Mesendoderm (in vitro differentiated cells): Measurements from ENCODE around the gene PHETA1.
"Not testable (repeated sequence)": the region's sequence is repeated elsewhere in the genome, so short reads cannot be mapped to it uniquely, and the experiment has no call there.

Source experiments
- DNase-seq: peaks from one replicate; pipeline ENCODE4 v3.0.0; 2013
- H2AK5ac ChIP-seq: 2 replicates; pipeline ENCODE4 v1.6.1; 2013; ENCODE audit warnings: low read length, inconsistent platforms
- H2BK120ac ChIP-seq: 2 replicates; pipeline ENCODE4 v1.6.1; 2013; ENCODE audit warnings: low read depth, mild to moderate bottlenecking, low read length, moderate library complexity, mixed read lengths
- H2BK15ac ChIP-seq: replicated peaks from 2 replicates; pipeline ENCODE4 v1.6.1; 2013; ENCODE audit warnings: low read depth, mild to moderate bottlenecking, moderate library complexity
- H2BK5ac ChIP-seq: 2 replicates; pipeline ENCODE4 v1.6.1; 2013; ENCODE audit warnings: low read length, inconsistent platforms
- H3K18ac ChIP-seq: 2 replicates; pipeline ENCODE4 v1.6.1; 2013; ENCODE audit warnings: mild to moderate bottlenecking, low read length, mixed read lengths
- H3K23ac ChIP-seq: one replicate; pipeline ENCODE4 v1.6.1; 2013; ENCODE audit warnings: low read length
- H3K27ac ChIP-seq: 2 replicates; pipeline ENCODE4 v1.5.1; 2013; ENCODE audit warnings: low read depth, mild to moderate bottlenecking, inconsistent platforms, low read length, moderate library complexity
- H3K27me3 ChIP-seq: 2 replicates; pipeline ENCODE4 v1.6.1; 2013; ENCODE audit warnings: low read length, control low read depth, mild to moderate bottlenecking, inconsistent platforms; ENCODE audit not compliant: insufficient read depth, poor library complexity
- H3K36me3 ChIP-seq: 2 replicates; pipeline ENCODE4 v1.6.1; 2013; ENCODE audit warnings: low read length, inconsistent platforms; ENCODE audit not compliant: control insufficient read depth, insufficient read depth
- H3K4ac ChIP-seq: one replicate; pipeline ENCODE4 v1.6.1; 2013; ENCODE audit warnings: low read depth, mild to moderate bottlenecking, low read length, moderate library complexity
- H3K4me1 ChIP-seq: 2 replicates; pipeline ENCODE4 v1.6.1; 2013; ENCODE audit warnings: low read depth, low read length, inconsistent platforms; ENCODE audit not compliant: control insufficient read depth
- H3K4me2 ChIP-seq: 2 replicates; pipeline ENCODE4 v1.6.1; 2013; ENCODE audit warnings: low read length
- H3K4me3 ChIP-seq: 2 replicates; pipeline ENCODE4 v1.5.1; 2013; ENCODE audit warnings: mild to moderate bottlenecking, low read length
- H3K56ac ChIP-seq: one replicate; pipeline ENCODE4 v1.6.1; 2013; ENCODE audit warnings: low read length
- H3K79me1 ChIP-seq: 2 replicates; pipeline ENCODE4 v1.6.1; 2013; ENCODE audit warnings: low read length, inconsistent platforms
- H3K79me2 ChIP-seq: 2 replicates; pipeline ENCODE4 v1.6.1; 2013; ENCODE audit warnings: mild to moderate bottlenecking, low read length; ENCODE audit not compliant: control insufficient read depth, insufficient read depth
- H3K9ac ChIP-seq: 2 replicates; pipeline ENCODE4 v1.6.1; 2013; ENCODE audit warnings: low read length, inconsistent platforms
- H4K5ac ChIP-seq: one replicate; pipeline ENCODE4 v1.6.1; 2013; ENCODE audit warnings: low read length
- H4K8ac ChIP-seq: one replicate; pipeline ENCODE4 v1.6.1; 2013; ENCODE audit warnings: low read depth, mild to moderate bottlenecking, control low read depth, low read length, moderate library complexity
- WGBS: extraction: QIAGEN DNeasy Blood & Tissue Kit; methylation state at CpG from one replicate; pipeline ENCODE4 v1.1.7; 2013; ENCODE audit warnings: low lambda C conversion rate, missing lambda C conversion rate; ENCODE audit not compliant: insufficient coverage; ENCODE audit errors: extremely low coverage; 5-methylcytosine and 5-hydroxymethylcytosine counted together

Gene PHETA1

DNA sequence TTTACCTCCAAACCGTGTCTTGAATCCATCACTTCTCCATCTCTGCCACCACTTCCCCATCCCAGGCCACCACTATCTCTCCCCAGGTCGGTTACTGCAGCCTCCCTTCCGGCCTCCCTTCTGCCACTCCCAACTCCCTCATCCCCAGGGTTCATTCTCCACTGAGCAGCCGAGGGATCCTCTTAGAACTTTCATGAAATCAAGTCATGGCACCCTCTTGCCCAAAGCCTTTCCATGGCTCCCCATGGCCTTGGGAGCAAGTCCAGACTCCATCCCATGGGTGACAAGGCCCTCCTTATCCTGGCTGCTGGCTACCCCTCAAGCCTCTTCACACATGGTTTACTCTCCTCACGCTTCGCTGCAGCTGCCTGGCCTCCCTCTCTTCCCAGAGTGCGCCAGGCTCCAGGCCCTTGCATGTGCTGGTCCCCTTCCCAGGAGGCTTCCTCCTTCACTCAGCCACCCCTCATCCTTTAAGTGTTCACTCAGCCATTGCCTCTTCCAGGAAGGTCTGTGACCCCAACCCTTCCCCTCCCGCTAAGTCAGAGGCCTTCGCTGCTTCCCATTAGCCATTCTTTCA, 18.9 kb upstream of the PHETA1 start:
- H3K56ac ChIP-seq, result no peak overlapping the region
- no peak overlapping the region for H3K9ac ChIP-seq
- H3K27me3 ChIP-seq, result no peaks in the 10 kb centered on the region
- H3K4me3 ChIP-seq, result no peak overlapping the region
- H2BK120ac ChIP-seq, result no peak overlapping the region
- no peak overlapping the region for H3K4ac ChIP-seq
- no peak overlapping the region for H2AK5ac ChIP-seq
- no peak overlapping the region for H4K8ac ChIP-seq
- no peak overlapping the region for H3K4me2 ChIP-seq
- H3K79me2 ChIP-seq, result no peaks in the 10 kb centered on the region
- no peak overlapping the region for H3K18ac ChIP-seq
- H4K5ac ChIP-seq, result no peak overlapping the region
- no peaks in the 10 kb centered on the region for H3K36me3 ChIP-seq
- WGBS, result no CpG with 5 or more reads among the region's 9 CpGs
- no peak overlapping the region for H2BK5ac ChIP-seq
- H2BK15ac ChIP-seq, result no peak overlapping the region
- DNase-seq, result no peak
- H3K79me1 ChIP-seq, result no peaks in the 10 kb centered on the region
- no peaks in the 10 kb centered on the region for H3K4me1 ChIP-seq
- H3K27ac ChIP-seq, result no peak overlapping the region
- no peak overlapping the region for H3K23ac ChIP-seq

DNA sequence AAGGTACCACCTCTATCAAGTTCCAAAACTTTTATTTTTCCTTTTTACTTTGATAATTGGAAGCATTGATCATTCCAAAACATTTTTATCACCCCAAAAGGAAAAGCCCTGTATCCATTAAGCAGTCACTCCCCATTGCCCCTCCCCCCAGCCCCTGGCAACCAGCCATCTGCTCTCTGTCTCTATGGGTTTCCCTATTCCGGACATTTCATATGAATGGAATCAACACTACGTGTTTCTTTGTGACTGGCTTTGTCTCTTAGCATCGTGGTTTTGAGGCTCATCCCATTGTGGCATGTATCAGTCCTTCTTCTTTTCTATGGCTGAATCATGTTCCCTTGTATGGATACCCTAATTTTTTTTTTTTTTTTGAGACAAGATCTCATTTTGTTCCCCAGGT, 18.0 kb upstream of the PHETA1 start:
- H3K79me1 ChIP-seq, result no peaks in the 10 kb centered on the region
- H2BK120ac ChIP-seq, result no peak overlapping the region
- no CpG with 5 or more reads among the region's 3 CpGs for WGBS
- H4K5ac ChIP-seq, result no peak overlapping the region
- H3K4me1 ChIP-seq, result no peaks in the 10 kb centered on the region
- no peak overlapping the region for H2AK5ac ChIP-seq
- H3K9ac ChIP-seq, result no peak overlapping the region
- no peak overlapping the region for H3K23ac ChIP-seq
- H3K79me2 ChIP-seq, result no peaks in the 10 kb centered on the region
- H3K27me3 ChIP-seq, result no peaks in the 10 kb centered on the region
- H2BK15ac ChIP-seq, result no peak overlapping the region
- no peak overlapping the region for H3K4me3 ChIP-seq
- no peak overlapping the region for H4K8ac ChIP-seq
- H3K4ac ChIP-seq, result no peak overlapping the region
- no peak for DNase-seq
- no peak overlapping the region for H3K4me2 ChIP-seq
- no peak overlapping the region for H3K27ac ChIP-seq
- no peak overlapping the region for H2BK5ac ChIP-seq
- no peak overlapping the region for H3K56ac ChIP-seq
- no peak overlapping the region for H3K18ac ChIP-seq
- no peaks in the 10 kb centered on the region for H3K36me3 ChIP-seq

DNA sequence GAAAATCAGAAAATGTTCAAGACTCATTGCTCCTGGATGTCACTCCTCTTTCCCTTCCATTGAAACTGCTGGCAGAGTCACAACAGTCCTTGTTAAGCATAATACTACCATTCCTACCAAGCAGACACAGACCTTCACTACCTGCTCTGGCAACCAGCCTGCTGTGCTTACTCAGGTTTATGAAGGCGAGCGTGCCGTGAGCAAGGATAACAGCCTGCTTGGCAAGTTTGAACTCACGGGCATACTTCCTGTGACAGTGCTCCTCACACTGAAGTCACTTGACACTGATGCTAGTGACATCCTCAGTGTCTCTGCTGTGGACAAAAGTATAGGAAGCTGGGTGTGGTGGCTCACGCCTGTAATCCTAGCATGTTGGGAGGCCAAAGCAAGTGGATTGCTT, 15.7 kb upstream of the PHETA1 start:
- H3K79me2 ChIP-seq, result no peaks in the 10 kb centered on the region
- H3K36me3 ChIP-seq, result no peaks in the 10 kb centered on the region
- H3K9ac ChIP-seq, result no peak overlapping the region
- no peak overlapping the region for H3K23ac ChIP-seq
- H2AK5ac ChIP-seq, result no peak overlapping the region
- no peak overlapping the region for H3K27ac ChIP-seq
- H4K5ac ChIP-seq, result no peak overlapping the region
- H4K8ac ChIP-seq, result no peak overlapping the region
- no peak overlapping the region for H3K4me3 ChIP-seq
- H3K4me1 ChIP-seq, result no peaks in the 10 kb centered on the region
- no peaks in the 10 kb centered on the region for H3K27me3 ChIP-seq
- DNase-seq, result no peak
- no peak overlapping the region for H2BK120ac ChIP-seq
- H3K4ac ChIP-seq, result no peak overlapping the region
- no CpG with 5 or more reads among the region's 5 CpGs for WGBS
- no peak overlapping the region for H2BK15ac ChIP-seq
- no peak overlapping the region for H3K18ac ChIP-seq
- H2BK5ac ChIP-seq, result no peak overlapping the region
- H3K4me2 ChIP-seq, result no peak overlapping the region
- no peak overlapping the region for H3K56ac ChIP-seq
- no peaks in the 10 kb centered on the region for H3K79me1 ChIP-seq

DNA sequence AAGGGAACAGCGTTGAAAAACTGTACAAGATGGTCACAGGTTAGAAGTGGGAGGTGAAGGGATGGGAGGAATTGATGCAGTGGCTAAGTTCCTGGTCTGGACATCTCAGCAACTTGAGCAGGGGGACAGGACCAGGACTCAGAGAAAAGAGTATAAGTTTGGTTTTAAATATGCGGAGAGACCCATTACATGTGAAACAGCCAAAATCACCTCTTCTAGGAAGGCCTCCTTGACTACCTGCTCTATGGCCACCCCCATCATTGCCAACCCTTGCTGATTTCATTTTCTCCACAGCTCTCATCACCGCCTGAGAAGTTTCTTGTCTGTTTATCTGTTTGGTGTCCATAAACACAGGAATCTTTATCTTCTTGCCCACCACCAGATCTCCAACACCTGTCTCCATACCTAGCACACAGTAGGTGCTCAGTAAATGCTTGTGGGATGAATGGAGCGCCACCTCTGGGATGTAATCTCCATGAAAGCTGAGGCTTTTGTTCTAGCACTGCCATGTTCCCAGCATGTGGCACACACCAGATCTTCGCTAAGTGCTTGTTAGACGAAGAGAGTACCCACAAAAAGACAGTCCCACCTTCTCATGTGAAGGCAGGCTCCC, 11.2 kb upstream of the PHETA1 start:
- H4K5ac ChIP-seq, result no peak overlapping the region
- H2BK120ac ChIP-seq, result no peak overlapping the region
- no CpG with 5 or more reads among the region's 6 CpGs for WGBS
- H3K4ac ChIP-seq, result no peak overlapping the region
- H3K36me3 ChIP-seq, result no peaks in the 10 kb centered on the region
- no peak overlapping the region for H3K4me3 ChIP-seq
- no peak overlapping the region for H2AK5ac ChIP-seq
- no peak for DNase-seq
- no peak overlapping the region for H3K56ac ChIP-seq
- H3K9ac ChIP-seq, result no peak overlapping the region
- H3K79me1 ChIP-seq, result no peaks in the 10 kb centered on the region
- H3K4me1 ChIP-seq, result no peaks in the 10 kb centered on the region
- no peak overlapping the region for H4K8ac ChIP-seq
- no peak overlapping the region for H3K4me2 ChIP-seq
- no peaks in the 10 kb centered on the region for H3K79me2 ChIP-seq
- H3K18ac ChIP-seq, result no peak overlapping the region
- no peak overlapping the region for H2BK15ac ChIP-seq
- H3K27me3 ChIP-seq, result no peaks in the 10 kb centered on the region
- no peak overlapping the region for H3K27ac ChIP-seq
- H3K23ac ChIP-seq, result no peak overlapping the region
- no peak overlapping the region for H2BK5ac ChIP-seq

DNA sequence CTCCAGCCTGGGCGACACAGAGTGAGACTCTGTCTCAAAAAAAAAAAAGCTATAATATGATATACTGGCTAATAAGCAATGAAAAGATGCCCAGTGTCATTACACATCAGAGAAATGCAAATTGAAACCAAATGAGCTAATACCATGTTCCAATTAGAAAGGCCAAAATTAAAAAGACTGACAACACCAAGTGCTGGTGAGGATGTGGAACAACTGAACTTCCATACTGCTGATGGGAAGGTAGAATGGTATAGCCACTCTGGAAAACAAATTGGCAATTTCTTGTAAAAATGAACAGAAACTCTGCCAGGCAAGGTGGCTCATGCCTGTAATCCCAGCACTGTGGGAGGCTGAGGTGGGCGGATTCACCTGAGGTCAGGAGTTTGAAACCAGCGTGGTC, 8.5 kb upstream of the PHETA1 start:
- Histone ChIP-seq H3K36me3 (no peaks in the 10 kb centered on the region), H3K4me3 (no peak overlapping the region), H3K4me1 (no peaks in the 10 kb centered on the region), H4K8ac (no peak overlapping the region), H3K27me3 (no peaks in the 10 kb centered on the region), H2BK5ac (no peak overlapping the region), H3K4me2 (no peak overlapping the region), H3K18ac (no peak overlapping the region), H3K4ac (no peak overlapping the region), H3K9ac (no peak overlapping the region), H3K56ac (no peak overlapping the region), H3K23ac (no peak overlapping the region), H2BK15ac (no peak overlapping the region), H2BK120ac (no peak overlapping the region), H3K27ac (no peak overlapping the region), H4K5ac (no peak overlapping the region), H3K79me2 (no peaks in the 10 kb centered on the region), H2AK5ac (no peak overlapping the region), H3K79me1 (no peaks in the 10 kb centered on the region)
- no peak for DNase-seq
- WGBS, result no CpG with 5 or more reads among the region's 3 CpGs

DNA sequence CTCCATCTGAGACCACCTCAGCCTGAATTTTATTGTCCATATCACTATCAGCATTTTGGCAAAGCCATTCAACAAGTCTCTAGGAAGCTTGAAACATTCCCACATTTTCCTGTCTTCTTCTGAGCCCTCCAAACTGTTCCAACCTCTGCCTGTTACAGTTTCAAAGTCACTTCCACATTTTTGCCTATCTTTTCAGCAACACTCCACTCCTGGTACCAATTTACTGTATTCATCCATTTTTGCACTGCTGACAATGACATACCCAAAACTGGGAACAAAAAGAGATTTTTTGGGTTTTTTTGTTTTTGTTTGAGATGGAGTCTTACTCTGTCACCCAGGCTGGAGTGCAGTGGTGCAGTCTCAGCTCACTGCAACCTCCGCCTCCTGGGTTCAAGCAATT, 4.3 kb upstream of the PHETA1 start:
- H2BK15ac ChIP-seq, H2BK120ac ChIP-seq, H3K27me3 ChIP-seq, H3K4me1 ChIP-seq, H2BK5ac ChIP-seq, H3K4me3 ChIP-seq, H4K5ac ChIP-seq, H3K36me3 ChIP-seq, H4K8ac ChIP-seq, H3K9ac ChIP-seq, DNase-seq, H3K4ac ChIP-seq, H3K27ac ChIP-seq, H3K79me2 ChIP-seq, H3K18ac ChIP-seq, H3K23ac ChIP-seq, H3K56ac ChIP-seq, H3K79me1 ChIP-seq, H3K4me2 ChIP-seq, H2AK5ac ChIP-seq: not testable (repeated sequence)
- WGBS, result no CpG with 5 or more reads among the region's 1 CpG
